GM19463 (cell line): ENCODE data around the gene ACOT4.
"Not testable (repeated sequence)": the region's sequence is repeated elsewhere in the genome, so short reads cannot be mapped to it uniquely, and the experiment has no call there.

ENCODE experiments used
- ATAC-seq: cut with Tn5 transposase; IDR thresholded peaks from one replicate; pipeline ENCODE4 v1.9.1; 2021; ENCODE audit warnings: mild to moderate bottlenecking, moderate library complexity; ENCODE audit not compliant: unreplicated experiment

ACOT4 gene, protein sequence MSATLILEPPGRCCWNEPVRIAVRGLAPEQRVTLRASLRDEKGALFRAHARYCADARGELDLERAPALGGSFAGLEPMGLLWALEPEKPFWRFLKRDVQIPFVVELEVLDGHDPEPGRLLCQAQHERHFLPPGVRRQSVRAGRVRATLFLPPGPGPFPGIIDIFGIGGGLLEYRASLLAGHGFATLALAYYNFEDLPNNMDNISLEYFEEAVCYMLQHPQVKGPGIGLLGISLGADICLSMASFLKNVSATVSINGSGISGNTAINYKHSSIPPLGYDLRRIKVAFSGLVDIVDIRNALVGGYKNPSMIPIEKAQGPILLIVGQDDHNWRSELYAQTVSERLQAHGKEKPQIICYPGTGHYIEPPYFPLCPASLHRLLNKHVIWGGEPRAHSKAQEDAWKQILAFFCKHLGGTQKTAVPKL

DNA sequence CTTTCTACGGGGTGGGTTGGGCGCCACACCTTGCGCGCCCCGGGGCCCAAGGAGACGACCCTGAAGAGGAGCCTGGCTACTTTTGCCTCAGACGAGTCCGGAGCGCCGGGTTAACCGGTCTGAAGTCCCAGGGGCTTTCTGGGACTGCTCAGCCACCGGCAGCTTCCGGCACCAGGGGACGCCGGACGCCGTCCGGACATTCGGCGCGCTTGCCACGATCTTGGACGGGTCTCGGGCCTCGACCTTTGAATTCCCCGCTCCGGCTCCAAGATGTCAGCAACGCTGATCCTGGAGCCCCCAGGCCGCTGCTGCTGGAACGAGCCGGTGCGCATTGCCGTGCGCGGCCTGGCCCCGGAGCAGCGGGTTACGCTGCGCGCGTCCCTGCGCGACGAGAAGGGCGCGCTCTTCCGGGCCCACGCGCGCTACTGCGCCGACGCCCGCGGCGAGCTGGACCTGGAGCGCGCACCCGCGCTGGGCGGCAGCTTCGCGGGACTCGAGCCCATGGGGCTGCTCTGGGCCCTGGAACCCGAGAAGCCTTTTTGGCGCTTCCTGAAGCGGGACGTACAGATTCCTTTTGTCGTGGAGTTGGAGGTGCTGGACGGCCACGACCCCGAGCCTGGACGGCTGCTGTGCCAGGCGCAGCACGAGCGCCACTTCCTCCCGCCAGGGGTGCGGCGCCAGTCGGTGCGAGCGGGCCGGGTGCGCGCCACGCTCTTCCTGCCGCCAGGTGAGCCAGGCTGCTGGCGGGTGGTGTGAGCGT, at the start of gene ACOT4:
Gene ACOT4 (plus strand): TSS at position 184 of the 760 bp plus-strand sequence. CDS start 87 bp downstream, at position 271.
- ATAC-seq = peak; percentile 74

DNA sequence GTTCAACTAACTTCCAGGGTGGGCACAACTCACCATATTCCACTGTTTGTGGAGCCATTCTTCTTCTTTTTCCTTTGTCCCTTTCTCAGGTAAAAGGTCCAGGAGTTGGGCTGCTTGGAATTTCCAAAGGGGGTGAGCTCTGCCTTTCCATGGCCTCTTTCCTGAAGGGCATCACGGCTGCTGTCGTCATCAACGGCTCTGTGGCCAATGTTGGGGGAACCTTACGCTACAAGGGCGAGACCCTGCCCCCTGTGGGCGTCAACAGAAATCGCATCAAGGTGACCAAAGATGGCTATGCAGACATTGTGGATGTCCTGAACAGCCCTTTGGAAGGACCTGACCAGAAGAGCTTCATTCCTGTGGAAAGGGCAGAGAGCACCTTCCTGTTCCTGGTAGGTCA, 48.7 kb upstream of the ACOT4 start:
- ATAC-seq = not testable (repeated sequence)

DNA sequence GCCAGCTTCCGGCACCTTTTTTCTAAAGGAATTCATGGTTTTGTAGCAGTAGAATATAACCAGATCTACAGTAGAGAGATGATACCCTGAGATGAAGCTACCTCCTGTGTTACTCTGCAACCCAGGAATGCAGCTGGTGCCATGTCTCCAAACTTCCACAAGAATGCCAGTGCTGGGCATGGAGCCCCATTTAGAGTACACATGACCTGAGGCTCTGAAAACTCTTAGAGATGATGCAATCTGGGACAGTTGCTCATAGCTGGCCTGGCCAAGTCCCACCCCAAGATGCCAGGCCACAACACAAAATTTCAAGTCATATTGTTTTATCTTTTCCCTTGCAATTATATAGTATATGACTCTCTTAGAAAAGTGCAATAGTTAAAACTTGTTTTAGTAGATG, 46.3 kb upstream of the ACOT4 start:
- ATAC-seq = not testable (repeated sequence)

DNA sequence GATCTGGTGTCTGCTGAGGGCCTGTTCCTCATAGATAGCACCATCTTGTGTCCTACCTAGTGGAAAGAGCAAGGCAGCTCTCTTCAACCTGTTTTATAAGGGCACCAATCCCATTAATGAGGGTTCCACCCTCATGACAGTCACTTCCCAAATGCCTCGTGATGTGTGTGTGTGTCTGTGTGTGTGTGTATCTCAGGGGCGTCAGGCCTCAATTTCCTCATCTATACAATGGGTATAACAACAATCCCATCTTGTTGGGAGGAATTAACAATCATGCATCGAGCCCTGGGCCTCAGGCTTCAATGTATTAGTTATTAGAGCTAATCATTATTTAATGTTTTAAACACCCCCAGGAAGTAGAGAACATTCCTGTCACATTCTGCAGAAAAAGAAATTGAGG, 42.6 kb upstream of the ACOT4 start:
- not testable (repeated sequence) for ATAC-seq

DNA sequence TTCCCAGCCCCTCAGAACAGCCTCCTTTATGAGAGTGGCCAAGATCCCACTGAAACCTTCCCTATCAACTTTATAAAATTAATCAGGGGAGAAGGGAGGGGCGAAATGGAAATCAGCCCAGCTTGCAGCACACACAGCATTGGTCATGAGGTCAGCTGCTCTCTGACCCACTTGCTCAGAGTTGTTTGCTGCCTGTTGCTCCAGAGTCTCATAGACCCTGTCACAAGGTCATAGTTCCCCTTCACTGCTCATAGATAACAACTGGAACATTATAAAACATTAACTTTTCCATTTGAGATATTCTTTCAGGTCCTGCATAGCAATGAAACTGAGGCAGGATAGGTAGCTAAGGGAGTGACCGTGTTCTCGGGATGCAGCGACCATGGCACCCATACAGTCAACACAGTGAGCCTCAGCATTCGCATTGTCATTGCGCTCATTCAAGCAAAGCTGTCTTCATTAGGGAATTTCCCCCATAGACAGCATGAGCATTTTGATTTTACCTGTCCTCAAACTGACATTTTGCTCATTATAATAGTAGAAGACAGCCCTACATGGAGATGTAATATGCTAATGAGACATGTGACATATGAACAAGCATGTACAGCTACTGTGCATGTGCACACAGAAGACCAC, 41.7 kb upstream of the ACOT4 start:
- ATAC-seq = not testable (repeated sequence)

DNA sequence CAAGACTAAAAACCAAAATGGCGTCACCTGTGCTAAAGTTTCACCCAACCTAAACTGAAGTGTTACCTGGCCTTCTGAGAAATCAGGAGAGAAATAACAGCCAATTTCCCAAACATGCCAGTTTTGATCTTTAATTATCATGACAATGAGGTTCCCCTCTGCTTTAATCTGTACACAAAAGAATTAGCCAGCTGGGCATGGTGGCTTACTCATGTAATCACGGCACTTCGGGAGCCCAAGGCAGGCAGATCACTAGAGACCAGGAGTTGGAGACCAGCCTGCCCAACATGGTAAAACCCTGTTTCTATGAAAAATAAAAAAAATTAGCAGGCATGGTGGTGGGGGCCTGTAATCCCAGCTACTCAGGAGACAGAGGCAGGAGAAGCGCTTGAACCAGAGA, 37.8 kb upstream of the ACOT4 start:
- ATAC-seq = no peak

DNA sequence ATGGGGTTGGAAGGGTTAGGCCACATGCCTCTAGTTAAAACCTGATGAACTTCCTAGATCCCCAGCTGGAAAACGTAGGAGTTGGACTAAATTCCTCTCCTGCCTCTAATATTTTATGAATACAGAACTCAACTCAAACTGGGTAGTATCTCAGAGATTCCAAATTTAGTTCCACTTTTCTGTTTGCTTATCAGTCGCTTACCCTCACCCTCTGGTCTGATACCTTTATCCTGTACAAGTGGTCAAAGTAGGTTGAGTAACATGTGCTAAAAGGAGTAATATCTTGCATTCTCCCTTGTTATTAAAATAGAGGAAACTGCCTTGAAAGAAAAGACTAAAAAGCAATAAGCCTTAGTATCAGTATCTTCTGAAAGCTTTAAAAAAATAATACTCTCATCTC, 34.5 kb upstream of the ACOT4 start:
- not testable (repeated sequence) for ATAC-seq

DNA sequence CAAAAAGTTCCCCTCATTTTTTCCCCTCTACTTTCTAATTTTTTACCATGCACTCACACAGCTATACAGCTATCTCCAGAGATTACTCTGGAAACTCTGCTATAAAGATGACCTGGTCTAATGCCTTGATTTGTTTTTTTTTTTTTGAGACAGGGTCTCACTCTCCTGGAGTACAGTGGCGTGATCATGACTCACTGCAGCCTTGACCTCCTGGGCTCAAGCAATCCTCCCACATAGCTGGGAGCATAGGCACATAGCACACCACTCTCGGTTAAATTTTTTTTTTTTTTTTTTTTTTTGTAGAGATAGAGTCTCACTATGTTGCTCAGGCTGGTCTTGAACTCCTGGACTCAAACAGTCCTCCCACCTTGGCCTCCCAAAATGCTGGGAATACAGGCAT, 33.4 kb upstream of the ACOT4 start:
- ATAC-seq = not testable (repeated sequence)

DNA sequence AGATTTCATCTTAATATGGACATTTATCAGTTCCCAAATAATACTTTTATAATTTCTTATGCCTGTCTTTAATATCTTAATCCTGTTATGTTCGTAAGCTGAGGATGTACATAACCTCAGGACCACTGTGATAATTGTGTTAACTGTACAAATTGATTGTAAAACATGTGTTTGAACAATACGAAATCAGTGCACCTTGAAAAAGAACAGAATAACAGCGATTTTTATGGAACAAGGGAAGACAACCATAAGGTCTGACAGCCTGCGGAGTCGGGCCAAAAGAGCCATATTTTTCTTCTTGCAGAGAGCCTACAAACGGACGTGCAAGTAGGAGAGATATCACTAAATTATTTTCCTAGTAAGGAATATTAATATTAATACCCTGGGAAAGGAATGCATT, 29.4 kb upstream of the ACOT4 start:
- not testable (repeated sequence) for ATAC-seq

DNA sequence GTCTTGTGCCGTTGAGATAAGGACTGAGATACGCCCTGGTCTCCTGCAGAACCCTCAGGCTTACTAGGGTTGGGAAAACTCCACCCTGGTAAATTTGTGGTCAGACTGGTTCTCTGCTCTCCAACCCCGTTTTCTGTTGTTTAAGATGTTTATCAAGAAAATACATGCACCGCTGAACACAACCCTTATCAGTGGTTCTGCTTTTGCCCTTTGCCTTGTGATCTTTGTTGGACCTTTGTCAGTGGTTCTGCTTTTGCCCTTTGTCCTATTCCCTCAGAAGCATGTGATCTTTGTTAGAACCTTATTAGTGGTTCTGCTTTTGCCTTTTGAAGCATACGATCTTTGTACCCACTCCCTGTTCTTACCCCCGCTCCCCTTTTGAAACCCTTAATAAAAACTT, 29.0 kb upstream of the ACOT4 start:
- ATAC-seq = not testable (repeated sequence)

DNA sequence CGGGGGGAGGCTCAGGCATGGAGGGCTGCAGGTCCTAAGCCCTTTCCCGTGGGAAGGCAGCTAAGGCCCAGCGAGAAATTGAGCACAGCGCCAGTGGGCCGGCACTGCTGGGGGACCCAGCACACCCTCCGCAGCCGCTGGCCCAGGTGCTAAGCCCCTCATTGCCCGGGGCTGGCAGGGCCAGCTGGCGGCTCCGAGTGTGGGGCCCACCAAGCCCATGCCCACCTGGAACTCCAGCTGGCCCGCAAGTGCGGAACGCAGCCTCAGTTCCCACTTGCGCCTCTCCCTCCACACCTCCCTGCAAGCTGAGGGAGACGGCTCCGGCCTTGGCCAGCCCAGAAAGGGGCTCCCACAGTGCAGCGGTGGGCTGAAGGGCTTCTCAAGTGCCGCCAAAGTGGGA, 25.2 kb upstream of the ACOT4 start:
- ATAC-seq = not testable (repeated sequence)

DNA sequence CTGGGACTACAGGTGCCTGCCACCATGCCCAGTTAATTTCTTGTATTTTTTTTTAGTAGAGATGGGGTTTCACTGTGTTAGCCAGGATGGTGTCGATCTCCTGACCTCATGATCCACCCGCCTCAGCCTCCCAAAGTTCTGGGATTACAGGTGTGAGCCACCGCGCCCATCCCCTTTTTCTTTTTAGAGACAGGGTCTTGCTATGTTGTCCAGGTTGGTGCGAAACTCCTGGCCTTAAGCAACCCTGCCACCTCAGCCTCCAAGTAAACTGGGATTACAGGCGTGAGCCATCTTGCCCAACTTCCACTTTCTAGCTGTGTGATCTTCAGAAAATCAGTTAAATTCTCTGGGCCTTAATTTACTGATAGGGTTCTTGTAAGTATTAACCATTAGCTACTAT, 24.7 kb upstream of the ACOT4 start:
- not testable (repeated sequence) for ATAC-seq

DNA sequence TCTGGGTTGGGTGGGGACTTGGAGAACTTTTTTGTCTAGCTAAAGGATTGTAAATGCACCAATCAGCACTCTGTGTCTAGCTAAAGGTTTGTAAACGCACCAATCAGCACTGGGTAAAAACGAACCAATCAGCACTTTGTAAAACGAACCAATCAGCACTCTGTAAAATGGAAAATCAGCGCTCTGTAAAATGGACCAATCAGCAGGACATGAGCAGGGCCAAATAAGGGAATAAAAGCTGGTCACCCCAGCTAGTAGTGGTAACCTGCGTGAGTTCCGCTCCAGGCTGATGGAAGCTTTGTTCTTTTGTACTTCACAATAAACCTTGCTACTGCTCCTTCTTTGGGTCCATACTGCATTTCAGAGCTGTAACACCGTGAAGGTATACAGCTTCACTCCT, 24.3 kb upstream of the ACOT4 start:
- ATAC-seq = no peak

DNA sequence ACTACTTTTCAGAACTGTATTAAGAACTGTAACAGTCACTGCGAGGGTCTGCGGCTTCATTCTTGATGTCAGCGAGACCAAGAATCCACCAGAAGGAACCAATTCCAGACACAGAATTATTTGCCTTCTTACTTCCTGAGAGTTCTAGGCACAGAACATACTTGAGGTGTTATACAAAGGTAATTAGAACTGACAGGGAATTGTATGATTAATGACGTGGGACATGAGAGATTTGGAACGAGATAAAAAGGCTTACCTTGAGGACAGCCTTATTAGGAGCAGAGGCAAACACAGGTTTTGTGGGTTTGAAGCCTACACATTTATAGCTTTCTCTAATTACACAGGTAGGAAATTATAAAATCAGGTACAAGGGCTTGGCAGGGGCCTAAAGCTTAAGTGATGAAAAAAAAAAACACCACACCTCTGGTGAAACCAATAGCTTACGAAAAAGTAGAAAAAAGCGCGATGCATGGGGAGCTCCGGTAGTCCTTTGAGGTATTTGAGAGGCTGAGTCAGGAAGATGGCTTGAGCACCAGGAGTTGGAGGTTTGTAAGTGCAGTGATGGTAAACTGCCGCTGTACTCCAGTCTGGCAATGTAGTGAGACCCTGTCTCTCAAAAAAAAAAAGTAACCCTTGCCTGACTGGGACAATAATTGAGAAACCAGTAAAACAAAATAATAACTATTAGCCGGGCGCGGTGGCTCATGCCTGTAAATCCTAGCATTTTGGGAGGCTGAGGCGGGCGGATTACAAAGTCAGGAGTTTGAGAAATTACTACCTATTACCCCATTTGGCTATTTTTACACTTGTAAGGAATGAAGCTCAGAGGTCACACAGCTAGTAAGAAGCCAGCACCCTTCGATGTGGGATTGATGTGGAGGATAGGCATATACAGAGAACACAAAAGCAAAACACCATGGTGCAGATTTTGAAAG, 23.5 kb upstream of the ACOT4 start:
- ATAC-seq = no peak

DNA sequence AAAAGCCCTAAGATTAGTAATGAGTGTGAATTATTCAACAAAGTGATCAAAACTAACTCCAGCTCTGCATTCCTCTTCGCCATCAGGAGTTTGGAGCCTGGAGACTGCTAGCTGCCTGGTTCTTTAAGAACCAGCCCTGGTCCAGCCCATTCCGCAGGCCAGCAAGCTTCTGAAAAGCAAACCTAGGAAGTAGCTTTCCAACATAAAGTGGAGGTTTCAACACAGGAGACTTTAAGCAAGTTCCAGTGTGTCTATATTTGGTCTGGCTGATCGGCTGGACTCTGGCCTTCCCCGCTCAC, 22.8 kb upstream of the ACOT4 start:
- ATAC-seq = not testable (repeated sequence)

DNA sequence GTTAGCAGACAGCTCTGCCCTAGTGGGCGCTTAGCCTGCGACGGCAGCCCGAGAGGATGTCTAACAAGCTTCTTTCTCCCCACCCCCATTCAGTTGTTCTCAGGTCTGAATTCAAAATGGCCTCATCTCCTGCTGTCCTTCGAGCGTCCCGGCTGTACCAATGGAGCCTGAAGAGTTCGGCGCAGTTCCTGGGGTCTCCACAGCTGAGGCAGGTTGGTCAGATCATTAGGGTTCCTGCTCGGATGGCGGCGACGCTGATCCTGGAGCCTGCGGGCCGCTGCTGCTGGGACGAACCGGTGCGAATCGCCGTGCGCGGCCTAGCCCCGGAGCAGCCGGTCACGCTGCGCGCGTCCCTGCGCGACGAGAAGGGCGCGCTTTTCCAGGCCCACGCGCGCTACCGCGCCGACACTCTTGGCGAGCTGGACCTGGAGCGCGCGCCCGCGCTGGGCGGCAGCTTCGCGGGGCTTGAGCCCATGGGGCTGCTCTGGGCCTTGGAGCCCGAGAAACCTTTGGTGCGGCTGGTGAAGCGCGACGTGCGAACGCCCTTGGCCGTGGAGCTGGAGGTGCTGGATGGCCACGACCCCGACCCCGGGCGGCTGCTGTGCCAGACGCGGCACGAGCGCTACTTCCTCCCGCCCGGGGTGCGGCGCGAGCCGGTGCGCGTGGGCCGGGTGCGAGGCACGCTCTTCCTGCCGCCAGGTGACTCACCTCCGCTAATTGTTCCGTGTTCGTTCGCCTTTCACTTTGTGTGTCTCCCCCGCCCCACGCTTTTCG, 22.3 kb upstream of the ACOT4 start, which contains the start of gene ACOT2:
Gene ACOT2 (plus strand): TSS at position 29 of the 774 bp plus-strand sequence. CDS start 28 bp downstream, at position 57.
- ATAC-seq = peak; percentile 63

DNA sequence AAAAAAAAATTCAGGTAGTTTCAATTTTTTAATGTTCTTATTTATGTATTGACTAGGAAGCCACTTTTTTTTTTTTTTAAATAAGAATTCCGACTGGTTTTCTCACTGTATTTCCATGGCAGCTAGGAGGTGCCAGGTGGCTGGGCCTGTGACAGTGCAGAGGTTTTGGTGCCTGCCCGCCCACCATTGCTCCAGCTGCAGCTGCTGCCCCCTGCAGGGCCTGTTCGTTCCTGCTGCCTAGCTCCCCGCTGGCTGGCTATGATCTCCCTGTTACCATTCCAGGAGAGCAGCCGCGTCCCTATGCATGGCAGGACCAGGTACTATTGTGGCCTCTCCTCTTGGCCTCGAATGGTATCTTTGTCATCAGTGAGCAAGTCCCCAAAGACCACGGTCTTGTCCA, 20.8 kb upstream of the ACOT4 start:
- not testable (repeated sequence) for ATAC-seq

DNA sequence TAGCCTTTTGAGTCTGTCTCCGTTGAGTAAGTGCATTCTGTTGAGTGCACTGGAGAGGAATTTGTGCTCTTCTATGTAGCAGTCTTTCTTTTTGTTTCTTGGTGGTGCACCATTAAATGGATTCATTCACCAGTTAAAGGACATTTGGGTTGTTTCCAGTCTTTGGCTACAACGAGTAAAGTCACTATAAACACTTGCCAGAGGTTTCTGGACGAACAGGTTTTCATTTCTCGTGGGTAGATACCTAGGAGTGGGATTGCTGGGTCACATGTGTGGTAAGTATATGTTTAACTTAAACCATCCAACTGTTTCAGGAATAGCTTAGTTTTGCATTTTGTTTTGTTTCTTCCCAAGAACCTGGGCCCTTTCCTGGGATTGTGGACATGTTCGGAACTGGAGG, 18.6 kb upstream of the ACOT4 start:
- not testable (repeated sequence) for ATAC-seq

DNA sequence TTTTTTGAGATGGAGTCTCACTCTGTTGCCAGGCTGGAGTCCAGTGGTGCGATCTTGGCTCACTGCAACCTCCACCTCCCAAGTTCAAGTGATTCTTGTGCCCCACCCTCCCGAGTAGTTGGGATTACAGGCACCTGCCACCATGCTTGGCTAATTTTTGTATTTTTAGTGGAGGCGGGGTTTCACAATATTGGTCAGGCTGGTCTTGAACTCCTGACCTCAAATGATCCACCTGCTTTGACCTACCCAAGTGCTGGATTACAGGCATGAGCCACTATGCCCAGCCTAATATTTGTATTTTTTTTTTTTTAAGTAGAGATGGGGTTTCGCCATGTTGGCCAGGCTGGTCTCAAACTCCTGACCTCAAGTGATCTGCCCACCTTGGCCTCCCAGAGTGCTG, 17.9 kb upstream of the ACOT4 start:
- not testable (repeated sequence) for ATAC-seq

DNA sequence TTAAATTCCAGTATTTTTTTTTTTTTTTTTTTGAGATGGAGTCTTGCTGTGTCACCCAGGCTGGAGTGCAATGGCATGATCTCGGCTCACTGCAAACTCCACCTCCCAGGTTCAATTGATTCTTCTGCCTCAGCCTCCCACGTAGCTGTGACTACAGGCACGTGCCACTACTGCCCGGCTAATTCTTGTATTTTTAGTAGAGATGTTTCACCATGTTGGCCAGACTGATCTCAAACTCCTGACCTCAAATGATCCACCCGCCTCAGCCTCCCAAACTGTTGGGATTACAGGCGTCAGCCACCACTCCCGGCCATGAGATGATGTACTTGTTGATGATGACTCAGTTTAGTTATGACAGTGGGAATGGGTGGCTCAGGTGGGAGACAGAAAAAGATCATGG, 17.4 kb upstream of the ACOT4 start:
- ATAC-seq = not testable (repeated sequence)
